AG08395 (cell line): ENCODE measurements around the gene ABCC5.

Experiments
- DNase-seq: peaks from one replicate; pipeline ENCODE4 v3.0.0; 2012; ENCODE audit warnings: mixed read lengths, low spot score

Gene ABCC5

GRCh38 chr3:183975981-183976662 is 41.6 kb downstream of the ABCC5 start:
- no peak for DNase-seq

DNA sequence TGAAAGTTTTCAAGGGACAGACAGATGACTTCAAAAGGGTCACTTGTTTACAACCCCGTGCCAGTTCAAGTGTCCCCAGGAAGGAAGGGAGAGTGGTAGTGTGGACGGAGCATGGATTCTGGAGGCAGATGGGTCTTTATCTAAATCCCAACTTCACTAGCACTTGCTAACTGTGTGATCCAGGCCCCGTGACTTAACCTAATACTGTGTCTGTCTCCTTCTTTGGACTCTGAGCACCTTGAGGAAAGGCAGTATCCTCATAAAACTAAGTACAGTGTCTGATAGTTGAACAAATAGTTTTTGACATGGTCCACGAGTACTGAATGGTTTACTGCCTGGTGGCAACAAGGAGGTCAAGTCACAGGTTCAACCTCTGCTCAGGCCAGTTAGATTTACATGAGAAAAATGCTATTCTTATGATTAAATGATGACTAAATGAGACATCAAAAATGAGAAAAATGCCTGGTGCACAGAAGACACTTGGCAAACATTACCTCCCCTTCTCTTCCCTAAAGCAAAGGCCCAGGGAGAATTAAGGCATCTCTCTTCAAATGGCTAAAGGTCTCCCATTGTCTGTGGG is 48.9 kb downstream of the ABCC5 start:
- DNase-seq: no peak

- DNase-seq: no peak
Measured at GRCh38 chr3:183967693-183968092, 50.0 kb downstream of the ABCC5 start.

GRCh38 chr3:183966361-183966791 is 51.3 kb downstream of the ABCC5 start:
- no peak for DNase-seq

DNA sequence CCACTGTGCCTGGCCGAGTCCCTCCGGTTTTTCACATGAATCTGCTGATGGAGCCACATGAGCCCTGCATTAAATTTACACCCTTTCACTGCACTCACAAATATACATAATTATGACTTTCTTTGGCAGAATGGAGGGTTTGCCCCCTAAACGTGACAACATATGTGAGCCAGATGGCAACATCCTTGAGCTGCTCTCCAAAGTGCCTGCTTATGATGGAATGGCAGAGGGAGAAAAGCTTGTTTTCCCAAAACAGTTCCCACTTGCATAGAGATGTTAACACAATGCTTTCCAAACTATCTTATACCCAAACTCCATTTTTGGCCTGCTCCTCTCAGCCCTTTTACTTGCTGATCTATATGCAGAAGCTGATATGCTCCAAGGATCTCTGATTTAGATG is 54.9 kb downstream of the ABCC5 start:
- DNase-seq: no peak

DNA sequence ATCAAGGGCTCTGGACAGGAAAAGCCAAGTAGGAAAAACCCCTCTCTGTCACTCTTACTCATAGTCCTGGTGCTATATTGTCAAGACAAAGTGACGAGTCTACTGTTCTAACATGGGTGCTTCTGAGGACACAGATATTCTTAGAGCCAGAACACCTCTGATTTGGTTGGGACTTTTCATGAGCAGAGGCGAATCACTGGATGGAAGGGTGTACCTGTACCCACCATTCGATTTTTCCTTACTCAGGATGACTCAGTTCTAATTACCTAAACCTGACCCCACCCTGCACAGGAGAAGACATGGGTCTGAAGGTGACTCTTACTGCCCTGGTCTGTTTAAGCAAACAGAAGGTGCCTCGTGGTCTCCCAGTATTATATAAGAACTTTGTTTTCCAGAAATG is 58.5 kb downstream of the ABCC5 start:
- DNase-seq: no peak

GRCh38 chr3:183958775-183959174 is 58.9 kb downstream of the ABCC5 start:
- DNase-seq: no peak

- DNase-seq: no peak
Measured at GRCh38 chr3:183958226-183958625, 59.5 kb downstream of the ABCC5 start.

- no peak for DNase-seq
Measured at GRCh38 chr3:183954875-183955274, 62.8 kb downstream of the ABCC5 start.

- no peak for DNase-seq
Measured at GRCh38 chr3:183953471-183954070, 64.1 kb downstream of the ABCC5 start.

GRCh38 chr3:183951459-183951858 is 66.2 kb downstream of the ABCC5 start:
- no peak for DNase-seq

DNA sequence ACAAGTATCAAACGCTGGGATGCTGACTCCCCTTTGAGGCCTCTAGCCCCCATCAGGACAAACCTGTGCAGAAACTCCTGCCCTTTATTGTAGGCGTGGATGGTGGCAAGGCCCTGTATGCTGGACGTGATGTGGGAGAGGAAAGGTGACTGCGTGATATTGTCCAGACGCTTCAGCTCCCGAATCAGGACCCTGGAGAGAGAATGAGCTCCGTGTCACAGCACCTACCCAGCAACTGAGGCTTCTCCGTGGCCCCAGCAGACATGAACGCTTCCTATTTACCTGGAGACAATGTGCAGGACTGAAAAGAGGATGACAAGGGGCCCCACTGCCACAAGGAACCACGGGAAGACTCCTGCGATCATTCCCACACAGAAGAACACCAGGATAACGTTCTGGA is 68.0 kb downstream of the ABCC5 start:
- DNase-seq: no peak

DNA sequence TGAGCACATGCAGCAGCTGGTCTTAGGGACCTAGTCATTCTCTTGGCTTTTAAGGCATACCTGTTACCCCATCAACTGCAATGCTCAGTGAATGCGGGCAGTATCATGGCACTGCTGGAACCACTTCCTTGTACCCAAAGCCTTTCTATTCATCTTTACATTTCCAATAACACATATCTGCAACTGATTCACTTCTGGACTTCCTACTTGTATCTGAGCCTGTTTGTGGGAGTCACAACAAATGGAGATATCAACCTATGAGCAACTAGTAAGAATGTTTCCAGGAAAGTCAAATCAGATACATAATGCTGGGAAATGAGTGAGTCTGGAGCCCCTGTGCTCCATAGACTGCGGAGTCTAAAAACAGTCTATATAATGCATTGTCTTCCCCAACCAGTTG is 71.6 kb downstream of the ABCC5 start:
- no peak for DNase-seq

- DNase-seq: no peak
Measured at GRCh38 chr3:183944775-183945174, 72.9 kb downstream of the ABCC5 start.

- DNase-seq: no peak
Measured at GRCh38 chr3:183943739-183944138, 73.9 kb downstream of the ABCC5 start.

DNA sequence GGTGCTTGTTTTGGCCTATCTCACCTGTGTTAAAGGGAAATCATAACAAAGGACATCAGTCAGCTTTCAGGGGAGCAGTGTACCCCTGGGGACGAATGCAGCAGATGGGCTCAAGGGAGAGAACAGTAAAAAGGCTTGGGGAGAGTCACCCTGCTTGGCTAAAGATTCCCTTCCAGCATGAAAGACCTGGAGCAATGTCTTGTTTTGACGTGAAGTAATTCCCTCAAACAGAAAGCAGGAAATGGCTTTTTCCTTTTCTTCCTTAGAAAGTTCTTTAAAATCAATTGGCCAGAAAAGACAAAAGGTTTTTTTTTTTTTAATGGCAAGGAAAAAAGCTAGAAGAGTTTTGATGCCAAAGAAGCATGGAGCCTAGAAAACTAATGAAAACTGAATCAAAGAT is 76.5 kb downstream of the ABCC5 start:
- DNase-seq: no peak

DNA sequence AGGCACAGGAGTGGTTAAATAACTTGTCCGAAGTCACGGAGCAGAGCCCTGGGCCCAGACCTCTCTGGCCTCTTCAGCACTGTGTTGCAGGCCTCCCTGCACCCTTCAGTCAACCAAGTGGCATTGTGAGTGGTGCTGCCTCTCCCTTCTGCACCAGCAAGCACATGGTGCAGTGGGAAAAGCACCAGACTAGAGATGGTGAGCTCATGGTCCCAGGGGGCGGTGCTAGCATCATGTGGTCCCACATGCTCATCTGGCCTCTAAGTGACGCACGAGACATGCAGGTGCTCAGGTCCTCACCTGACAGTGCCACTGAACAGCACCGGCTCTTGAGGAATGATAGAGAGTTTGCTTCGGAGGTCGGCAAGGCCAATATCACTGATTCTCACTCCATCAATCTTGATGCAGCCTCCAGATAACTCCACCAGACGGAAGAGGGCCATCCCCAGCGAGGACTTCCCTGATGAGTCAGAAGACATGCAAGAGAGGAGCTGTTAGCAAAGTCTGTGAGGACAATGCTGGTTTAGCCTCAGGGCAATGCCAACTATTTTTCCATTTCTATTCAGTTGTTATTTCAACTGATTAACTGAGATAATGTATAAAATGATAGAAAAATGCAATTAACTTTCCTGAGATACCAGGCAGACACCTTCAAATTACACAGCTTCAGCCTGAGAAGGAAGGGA is 79.9 kb downstream of the ABCC5 start:
- no peak for DNase-seq

GRCh38 chr3:183933160-183933559 is 84.5 kb downstream of the ABCC5 start:
- DNase-seq: no peak

DNA sequence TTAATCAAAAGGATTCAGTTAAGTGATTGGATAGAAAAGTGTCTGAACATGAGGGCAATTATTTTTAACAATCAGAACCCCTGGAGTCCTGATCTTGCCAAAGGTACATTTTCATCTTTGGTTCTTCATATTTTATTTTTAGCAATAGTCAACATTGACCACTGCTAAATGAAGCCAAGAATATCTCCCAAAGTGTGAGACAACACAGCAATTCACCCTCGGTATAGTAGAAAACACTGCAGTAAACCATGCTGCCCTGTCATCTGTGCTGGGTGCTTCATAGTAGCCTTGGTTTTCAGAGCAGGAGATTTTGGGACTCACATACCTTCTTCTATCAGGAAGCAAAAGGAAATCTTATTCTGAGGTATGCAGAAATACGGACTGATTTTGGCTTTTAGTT is 85.8 kb downstream of the ABCC5 start:
- DNase-seq: no peak

- DNase-seq: no peak
Measured at GRCh38 chr3:183930086-183930485, 87.6 kb downstream of the ABCC5 start.

DNA sequence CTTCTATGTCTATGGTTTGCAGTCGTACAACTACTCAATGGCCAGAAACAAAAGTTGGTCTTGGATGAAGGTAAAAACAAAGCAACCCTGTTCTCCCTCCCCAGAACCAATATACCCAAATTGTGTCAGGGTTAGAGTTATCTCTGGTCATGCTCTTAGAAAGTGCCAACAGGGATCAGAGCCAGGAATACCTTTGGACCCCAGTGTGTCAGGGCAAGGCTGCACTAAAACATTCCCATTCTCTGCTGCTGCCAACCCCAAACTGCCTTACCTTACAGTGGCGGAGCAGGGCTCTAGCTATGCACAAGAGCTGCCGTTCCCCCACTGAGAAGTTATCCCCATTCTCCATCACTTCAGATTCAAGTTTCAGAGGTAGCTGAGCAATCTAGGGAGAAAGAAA is 90.6 kb downstream of the ABCC5 start:
- no peak for DNase-seq

- DNase-seq: no peak
Measured at GRCh38 chr3:183924956-183925355, 92.7 kb downstream of the ABCC5 start.

DNA sequence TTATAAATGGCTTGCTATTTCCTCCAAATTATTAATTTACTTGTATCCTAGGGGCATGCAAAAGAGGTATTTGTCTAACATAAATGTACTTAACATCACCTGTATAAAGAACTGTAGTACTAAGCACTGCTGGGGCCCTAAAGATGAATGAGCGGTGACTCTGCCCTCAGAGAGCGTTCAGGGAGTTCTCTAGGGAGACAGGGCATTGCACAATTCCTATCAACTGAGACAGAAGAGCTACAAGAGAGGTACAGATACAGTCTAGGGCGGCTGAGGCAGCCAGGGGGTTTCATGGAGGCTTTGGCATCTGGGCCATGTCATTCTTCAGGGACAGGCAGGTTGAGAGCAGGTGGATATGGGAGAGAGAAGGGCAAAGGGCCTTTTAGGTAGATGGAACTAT is 93.1 kb downstream of the ABCC5 start:
- DNase-seq: no peak
